ENCODE measurements around the gene TRDMT1. TPM values are rescaled to one million over a fixed set of nuclear protein-coding genes. Genes with fewer than 3 reads are reported as not detected.

The TRDMT1 gene
- total RNA-seq, 1 experiment from 2014 or later, result 10.3 TPM

DNA sequence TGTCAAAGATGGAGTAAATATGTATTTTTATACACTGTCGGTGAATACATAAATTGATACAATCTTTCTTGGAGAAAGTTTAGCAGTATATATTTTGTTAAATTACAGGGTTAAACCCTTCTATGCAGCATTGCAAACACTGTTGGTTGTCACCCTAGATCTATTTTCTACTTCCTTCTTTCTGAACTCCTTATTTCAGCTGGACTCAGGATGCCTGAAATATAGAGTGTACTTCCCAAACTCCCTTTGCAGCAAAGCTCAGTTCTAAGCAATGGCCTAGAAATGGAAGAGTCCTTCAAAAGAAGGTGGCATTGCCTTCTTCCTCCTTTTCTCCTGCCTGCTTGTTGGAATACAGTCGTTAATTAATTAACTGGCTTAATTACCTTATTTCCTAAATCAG lies 92.4 kb downstream of the TRDMT1 start:
- intact Hi-C loops (cut with micrococcal nuclease; ENCODE audit: unreplicated experiment), result no loop called here
- BruUV-seq (replicated peaks), result no TSS peak
- Mint-ChIP-seq H3K4me3 (ENCODE audit: low read depth, unreplicated experiment) (no peak overlapping the region), H3K27ac (ENCODE audit: unreplicated experiment) (no peak overlapping the region), H3K36me3 (ENCODE audit: insufficient read depth, unreplicated experiment) (peaks cover 6% of the 10 kb centered on the region), H3K9me3 (ENCODE audit: low read depth, unreplicated experiment) (peaks cover 2% of the 10 kb centered on the region), H3K4me1 (ENCODE audit: low read depth, unreplicated experiment) (peaks cover 26% of the 10 kb centered on the region), H3K27me3 (ENCODE audit: unreplicated experiment) (no peaks in the 10 kb centered on the region)
- TF ChIP-seq, protein P1, sequence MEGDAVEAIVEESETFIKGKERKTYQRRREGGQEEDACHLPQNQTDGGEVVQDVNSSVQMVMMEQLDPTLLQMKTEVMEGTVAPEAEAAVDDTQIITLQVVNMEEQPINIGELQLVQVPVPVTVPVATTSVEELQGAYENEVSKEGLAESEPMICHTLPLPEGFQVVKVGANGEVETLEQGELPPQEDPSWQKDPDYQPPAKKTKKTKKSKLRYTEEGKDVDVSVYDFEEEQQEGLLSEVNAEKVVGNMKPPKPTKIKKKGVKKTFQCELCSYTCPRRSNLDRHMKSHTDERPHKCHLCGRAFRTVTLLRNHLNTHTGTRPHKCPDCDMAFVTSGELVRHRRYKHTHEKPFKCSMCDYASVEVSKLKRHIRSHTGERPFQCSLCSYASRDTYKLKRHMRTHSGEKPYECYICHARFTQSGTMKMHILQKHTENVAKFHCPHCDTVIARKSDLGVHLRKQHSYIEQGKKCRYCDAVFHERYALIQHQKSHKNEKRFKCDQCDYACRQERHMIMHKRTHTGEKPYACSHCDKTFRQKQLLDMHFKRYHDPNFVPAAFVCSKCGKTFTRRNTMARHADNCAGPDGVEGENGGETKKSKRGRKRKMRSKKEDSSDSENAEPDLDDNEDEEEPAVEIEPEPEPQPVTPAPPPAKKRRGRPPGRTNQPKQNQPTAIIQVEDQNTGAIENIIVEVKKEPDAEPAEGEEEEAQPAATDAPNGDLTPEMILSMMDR (IDR thresholded peaks at IDR 0.05; ENCODE audit: unreplicated experiment), result no peak
- DNase-seq, result no peak
- CTCF ChIA-PET, result no interaction called here

DNA sequence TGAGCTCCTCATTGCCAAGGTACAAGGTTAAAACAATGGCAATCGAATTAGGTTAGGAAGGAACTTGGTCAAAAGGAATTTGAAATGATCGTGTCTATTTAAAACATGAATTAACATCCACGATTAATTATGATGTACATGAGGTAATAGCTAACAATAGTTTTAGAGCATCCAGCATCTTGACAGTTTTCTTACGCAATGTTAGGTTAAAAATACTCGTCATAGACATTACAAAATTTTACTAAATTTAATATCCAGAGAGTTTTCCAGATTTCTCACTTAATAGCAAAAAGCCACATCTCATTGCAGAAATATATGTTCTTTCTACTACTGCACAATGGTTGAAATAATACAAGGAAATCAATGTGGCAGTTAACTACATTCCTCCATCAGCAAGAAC lies 94.5 kb downstream of the TRDMT1 start:
- no peaks in the 10 kb centered on the region for H3K27me3 Mint-ChIP-seq (ENCODE audit: unreplicated experiment)
- intact Hi-C loops (cut with micrococcal nuclease; ENCODE audit: unreplicated experiment), result no loop called here
- CTCF ChIA-PET, result interaction anchor here (0.7 kb wide), 1 partner anchor 93 kb away, joined by 3 read pairs; no protein-coding TSS in a partner anchor
- BruUV-seq (replicated peaks), result no TSS peak
- H3K4me3 Mint-ChIP-seq (ENCODE audit: low read depth, unreplicated experiment), result no peak overlapping the region
- TF ChIP-seq, protein P1 (IDR thresholded peaks at IDR 0.05; ENCODE audit: unreplicated experiment), result no peak
- H3K36me3 Mint-ChIP-seq (ENCODE audit: insufficient read depth, unreplicated experiment), result no peaks in the 10 kb centered on the region
- DNase-seq, result no peak
- H3K9me3 Mint-ChIP-seq (ENCODE audit: low read depth, unreplicated experiment), result peaks cover 2% of the 10 kb centered on the region
- peaks cover 28% of the 10 kb centered on the region for H3K4me1 Mint-ChIP-seq (ENCODE audit: low read depth, unreplicated experiment)
- no peak overlapping the region for H3K27ac Mint-ChIP-seq (ENCODE audit: unreplicated experiment)

DNA sequence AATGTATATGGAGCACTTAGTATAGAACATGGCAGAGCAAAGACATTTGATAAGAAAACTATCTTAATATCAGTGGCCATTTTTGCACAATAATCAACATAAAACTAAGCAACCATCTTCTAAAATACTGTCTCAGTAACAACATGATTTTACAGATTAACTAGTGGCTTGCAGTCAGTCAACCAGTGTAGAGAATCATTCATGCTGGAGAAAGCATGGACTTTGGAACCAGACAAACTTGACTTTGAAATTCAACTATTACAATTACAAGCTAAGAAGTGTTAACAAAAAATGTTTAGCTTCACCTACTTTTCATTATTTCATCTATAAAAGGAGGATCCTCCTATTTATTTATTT lies 99.6 kb downstream of the TRDMT1 start:
- Mint-ChIP-seq H3K27ac (ENCODE audit: unreplicated experiment) (peak overlapping the region; percentile 50), H3K27me3 (ENCODE audit: unreplicated experiment) (no peaks in the 10 kb centered on the region), H3K4me3 (ENCODE audit: low read depth, unreplicated experiment) (no peak overlapping the region), H3K36me3 (ENCODE audit: insufficient read depth, unreplicated experiment) (no peaks in the 10 kb centered on the region), H3K9me3 (ENCODE audit: low read depth, unreplicated experiment) (no peaks in the 10 kb centered on the region), H3K4me1 (ENCODE audit: low read depth, unreplicated experiment) (peaks cover 32% of the 10 kb centered on the region)
- BruUV-seq (replicated peaks), result no TSS peak
- CTCF ChIA-PET, result no interaction called here
- no peak for DNase-seq
- intact Hi-C loops (cut with micrococcal nuclease; ENCODE audit: unreplicated experiment), result loop anchor here (5.0 kb wide), 1 partner anchor 80 kb away; no protein-coding TSS in a partner anchor
- TF ChIP-seq, protein P1 (IDR thresholded peaks at IDR 0.05; ENCODE audit: unreplicated experiment), result no peak

DNA sequence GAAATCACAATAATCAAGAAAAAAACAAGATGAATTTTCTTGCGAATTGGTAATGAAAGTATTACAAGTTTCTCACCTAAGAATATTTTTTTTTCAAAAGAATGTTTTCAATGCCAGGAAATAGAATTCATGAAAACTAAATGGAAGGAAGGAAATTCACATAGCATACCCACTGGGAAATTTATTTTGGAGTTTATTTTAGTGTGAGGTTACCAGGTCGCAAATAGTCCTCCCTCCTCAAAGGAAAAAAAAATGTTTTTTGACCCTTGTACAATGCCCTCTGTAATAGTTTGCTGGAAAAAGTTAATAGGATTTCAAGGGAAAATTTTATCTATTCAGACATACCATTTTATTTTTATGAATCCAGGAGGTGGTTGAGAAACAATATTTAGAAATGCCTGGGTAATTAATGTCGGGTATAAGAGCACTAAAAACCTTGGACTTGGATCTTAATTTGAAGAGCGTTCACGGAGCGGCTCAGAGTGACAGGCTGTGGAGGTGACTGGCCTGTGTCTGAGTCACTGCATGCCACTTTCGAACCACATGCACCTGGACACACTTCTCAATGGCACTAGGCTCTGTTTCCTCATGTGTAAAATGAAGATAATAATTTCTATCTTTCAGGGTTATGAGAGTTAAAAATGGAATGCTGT lies 100.1 kb downstream of the TRDMT1 start:
- Mint-ChIP-seq H3K4me3 (ENCODE audit: low read depth, unreplicated experiment) (no peak overlapping the region), H3K4me1 (ENCODE audit: low read depth, unreplicated experiment) (peaks cover 32% of the 10 kb centered on the region), H3K9me3 (ENCODE audit: low read depth, unreplicated experiment) (no peaks in the 10 kb centered on the region), H3K27ac (ENCODE audit: unreplicated experiment) (peak overlapping the region; percentile 50), H3K27me3 (ENCODE audit: unreplicated experiment) (no peaks in the 10 kb centered on the region), H3K36me3 (ENCODE audit: insufficient read depth, unreplicated experiment) (no peaks in the 10 kb centered on the region)
- DNase-seq, result peak; percentile 40
- no TSS peak for BruUV-seq (replicated peaks)
- CTCF ChIA-PET, result no interaction called here
- intact Hi-C loops (cut with micrococcal nuclease; ENCODE audit: unreplicated experiment), result loop anchor here (5.0 kb wide), 1 partner anchor 79 kb away; no protein-coding TSS in a partner anchor
- TF ChIP-seq, protein P1 (IDR thresholded peaks at IDR 0.05; ENCODE audit: unreplicated experiment), result no peak
